Measurements from ENCODE around the gene GABBR1. TPM values are rescaled to one million over a fixed set of nuclear protein-coding genes. Genes with fewer than 3 reads are reported as not detected.

The GABBR1 gene
- total RNA-seq, 4 donors from 2014 or later: 20.4 to 34.3 (median 23.8) TPM

DNA sequence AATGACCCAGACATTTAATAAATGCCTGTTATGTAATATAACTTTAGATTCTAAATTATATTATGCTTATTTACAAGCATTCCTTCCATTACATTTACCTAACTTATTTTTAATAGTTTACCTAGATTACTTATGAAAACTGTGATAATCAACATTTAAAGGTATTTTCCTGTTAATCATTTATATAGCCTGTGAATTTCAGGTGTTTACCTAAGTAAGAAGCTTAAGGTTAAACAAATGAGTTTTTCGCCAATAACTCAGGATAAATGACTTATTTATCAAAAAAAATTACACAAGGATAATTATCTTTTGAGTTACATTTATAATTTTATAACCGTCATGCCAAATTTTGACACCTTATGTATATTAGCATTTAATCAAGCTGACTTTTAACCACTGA is 108.9 kb downstream of the GABBR1 start:
- Histone ChIP-seq H3K27ac (no peak overlapping the region), H3K27me3 (no peaks in the 10 kb centered on the region), H3K36me3 (no peaks in the 10 kb centered on the region), H3K9me3 (no peaks in the 10 kb centered on the region), H3K4me3 (replicated peaks in 1 of 3) (no peak overlapping the region), H3K4me1 (no peaks in the 10 kb centered on the region)
- DNase-seq: no peak
- no peak for TF ChIP-seq POLR2A (IDR thresholded peaks at IDR 0.05)
- TF ChIP-seq, protein P1, sequence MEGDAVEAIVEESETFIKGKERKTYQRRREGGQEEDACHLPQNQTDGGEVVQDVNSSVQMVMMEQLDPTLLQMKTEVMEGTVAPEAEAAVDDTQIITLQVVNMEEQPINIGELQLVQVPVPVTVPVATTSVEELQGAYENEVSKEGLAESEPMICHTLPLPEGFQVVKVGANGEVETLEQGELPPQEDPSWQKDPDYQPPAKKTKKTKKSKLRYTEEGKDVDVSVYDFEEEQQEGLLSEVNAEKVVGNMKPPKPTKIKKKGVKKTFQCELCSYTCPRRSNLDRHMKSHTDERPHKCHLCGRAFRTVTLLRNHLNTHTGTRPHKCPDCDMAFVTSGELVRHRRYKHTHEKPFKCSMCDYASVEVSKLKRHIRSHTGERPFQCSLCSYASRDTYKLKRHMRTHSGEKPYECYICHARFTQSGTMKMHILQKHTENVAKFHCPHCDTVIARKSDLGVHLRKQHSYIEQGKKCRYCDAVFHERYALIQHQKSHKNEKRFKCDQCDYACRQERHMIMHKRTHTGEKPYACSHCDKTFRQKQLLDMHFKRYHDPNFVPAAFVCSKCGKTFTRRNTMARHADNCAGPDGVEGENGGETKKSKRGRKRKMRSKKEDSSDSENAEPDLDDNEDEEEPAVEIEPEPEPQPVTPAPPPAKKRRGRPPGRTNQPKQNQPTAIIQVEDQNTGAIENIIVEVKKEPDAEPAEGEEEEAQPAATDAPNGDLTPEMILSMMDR (IDR thresholded peaks at IDR 0.05): no peak
- intact Hi-C loops (cut with DNase I): no loop called here
- 90 to 92% methylated on average over 2 of the region's 2 CpGs for WGBS, 2 donors

GRCh38 chr6:29522227-29522626 is 110.8 kb downstream of the GABBR1 start:
- no peak overlapping the region for H3K27ac ChIP-seq
- H3K4me1 ChIP-seq: no peaks in the 10 kb centered on the region
- H3K27me3 ChIP-seq: no peaks in the 10 kb centered on the region
- H3K9me3 ChIP-seq: no peaks in the 10 kb centered on the region
- TF ChIP-seq POLR2A (IDR thresholded peaks at IDR 0.05): no peak
- TF ChIP-seq, protein P1 (IDR thresholded peaks at IDR 0.05): no peak
- H3K4me3 ChIP-seq (replicated peaks in 1 of 3): no peak overlapping the region
- DNase-seq: no peak
- intact Hi-C loops (cut with DNase I): no loop called here
- no peaks in the 10 kb centered on the region for H3K36me3 ChIP-seq
- WGBS, 2 donors: 84 to 85% methylated on average over 2 of the region's 2 CpGs

DNA sequence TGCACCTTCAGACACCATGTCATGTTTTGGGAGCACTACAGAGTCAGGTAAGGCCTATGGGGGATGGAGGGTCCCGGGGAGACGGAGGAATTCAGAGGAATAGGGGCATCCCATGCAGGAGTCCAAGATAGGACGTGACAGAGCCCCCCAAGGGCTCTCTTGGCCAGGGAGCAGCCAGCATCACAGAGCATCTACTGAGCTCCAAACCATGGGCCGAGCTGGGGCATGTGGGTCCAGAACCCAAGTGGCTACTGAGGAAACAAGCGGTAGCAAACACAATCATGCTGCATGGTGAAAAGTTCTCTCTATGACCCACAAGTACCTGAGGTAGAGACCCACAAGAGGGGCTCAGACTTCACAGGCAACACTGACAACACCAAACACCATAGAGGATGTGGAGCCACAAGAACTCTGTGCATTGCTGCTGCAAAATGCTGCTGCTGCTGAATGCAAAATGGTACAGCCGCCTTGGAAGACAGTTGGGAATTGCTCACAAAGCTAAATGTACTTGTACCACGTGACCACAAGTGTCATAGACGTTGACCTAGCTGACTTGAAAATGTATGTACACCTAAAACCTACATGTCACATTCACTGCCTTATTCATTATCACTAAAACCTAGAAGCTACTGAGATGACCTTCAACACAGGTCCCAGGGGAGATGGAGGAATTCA is 111.8 kb downstream of the GABBR1 start:
- intact Hi-C loops (cut with DNase I): no loop called here
- 64 to 71% methylated on average over 8 of the region's 8 CpGs for WGBS, 2 donors
- no peak overlapping the region for H3K27ac ChIP-seq
- no peaks in the 10 kb centered on the region for H3K9me3 ChIP-seq
- H3K4me1 ChIP-seq: no peaks in the 10 kb centered on the region
- H3K27me3 ChIP-seq: no peaks in the 10 kb centered on the region
- DNase-seq: no peak
- no peak for TF ChIP-seq POLR2A (IDR thresholded peaks at IDR 0.05)
- TF ChIP-seq, protein P1 (IDR thresholded peaks at IDR 0.05): no peak
- no peaks in the 10 kb centered on the region for H3K36me3 ChIP-seq
- H3K4me3 ChIP-seq (replicated peaks in 1 of 3): no peak overlapping the region

DNA sequence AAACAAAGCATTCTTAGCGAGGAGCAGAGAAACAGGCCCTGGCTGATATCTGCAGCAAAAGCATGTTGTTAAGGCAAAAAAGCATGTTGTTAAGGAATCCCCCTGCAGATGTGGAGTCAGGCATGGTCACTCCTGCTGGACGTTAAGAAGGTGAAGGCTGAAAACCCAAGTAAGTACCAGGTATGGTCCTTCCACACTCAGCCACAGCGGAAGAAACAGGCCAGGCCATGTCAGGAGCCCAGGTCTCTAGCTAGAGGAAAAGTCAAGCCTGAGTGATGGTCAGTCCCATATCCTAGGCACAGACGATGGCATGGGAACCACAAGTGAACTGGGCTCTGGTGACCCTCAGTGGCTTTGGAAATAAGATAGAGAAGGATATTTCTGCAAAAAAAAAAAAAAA is 112.8 kb downstream of the GABBR1 start:
- Histone ChIP-seq H3K4me3 (replicated peaks in 1 of 3) (no peak overlapping the region), H3K36me3 (no peaks in the 10 kb centered on the region), H3K9me3 (no peaks in the 10 kb centered on the region), H3K27ac (no peak overlapping the region), H3K4me1 (no peaks in the 10 kb centered on the region), H3K27me3 (no peaks in the 10 kb centered on the region)
- intact Hi-C loops (cut with DNase I): no loop called here
- WGBS, 2 donors: 85 to 88% methylated on average over 4 of the region's 4 CpGs
- TF ChIP-seq, protein P1 (IDR thresholded peaks at IDR 0.05): no peak
- TF ChIP-seq POLR2A (IDR thresholded peaks at IDR 0.05): no peak
- no peak for DNase-seq

DNA sequence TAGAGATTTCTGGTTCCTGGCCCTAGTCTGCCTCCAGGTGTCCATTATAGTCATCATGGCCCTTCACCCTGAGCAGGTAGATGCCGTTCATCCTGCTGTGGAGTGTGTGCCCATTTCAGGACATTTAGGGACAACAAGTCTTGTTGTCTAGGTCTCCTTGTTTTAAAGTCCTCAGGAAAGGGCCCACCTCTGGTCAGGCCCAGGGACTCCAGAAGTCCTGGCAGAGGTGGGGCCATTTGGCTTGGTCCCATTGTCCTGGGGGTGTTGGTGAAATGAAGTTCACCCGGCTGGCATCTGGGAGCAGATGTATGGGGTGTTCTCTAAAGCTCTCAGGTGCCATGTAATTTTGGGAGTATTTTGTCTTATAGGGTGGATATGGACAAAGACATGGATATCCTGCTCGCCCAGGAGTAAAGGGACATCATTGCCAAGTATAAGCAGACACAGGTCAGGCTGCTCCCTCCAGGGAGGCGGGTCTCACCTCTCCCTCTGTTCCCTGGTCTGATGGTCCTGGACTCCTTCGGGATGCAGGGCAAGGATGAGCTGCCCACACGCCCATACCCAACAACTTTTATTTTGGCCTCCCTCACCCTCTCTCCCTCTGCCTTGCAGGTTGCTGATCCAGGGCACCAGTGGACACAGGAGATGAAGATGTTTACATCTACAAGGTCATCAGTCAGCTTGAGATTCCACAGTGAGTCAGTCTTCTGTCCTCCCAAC is 113.5 kb downstream of the GABBR1 start:
- Histone ChIP-seq H3K27ac (no peak overlapping the region), H3K36me3 (no peaks in the 10 kb centered on the region), H3K4me3 (replicated peaks in 1 of 3) (no peak overlapping the region), H3K27me3 (no peaks in the 10 kb centered on the region), H3K9me3 (no peaks in the 10 kb centered on the region), H3K4me1 (no peaks in the 10 kb centered on the region)
- 84 to 86% methylated on average over 5 to 6 of the region's 6 CpGs for WGBS, 2 donors
- DNase-seq: no peak
- intact Hi-C loops (cut with DNase I): no loop called here
- TF ChIP-seq POLR2A (IDR thresholded peaks at IDR 0.05): no peak
- TF ChIP-seq, protein P1 (IDR thresholded peaks at IDR 0.05): no peak
